ENCODE measurements around the gene ARL3. TPM values are rescaled to one million over a fixed set of nuclear protein-coding genes. Genes with fewer than 3 reads are reported as not detected.

The ARL3 gene
- total RNA-seq, 2 donors from 2014 or later = 9.7 to 11.6 TPM

GRCh38 chr10:102631525-102632393 lies 82.4 kb downstream of the ARL3 start:
- intact Hi-C loops (cut with DNase I) = no loop called here
- peak; percentile 75 for DNase-seq (ENCODE audit: low spot score)

- peak; percentile 44 for DNase-seq (ENCODE audit: low spot score)
- intact Hi-C loops (cut with DNase I) = no loop called here
Observed at GRCh38 chr10:102630663-102631062, 83.5 kb downstream of the ARL3 start.

- intact Hi-C loops (cut with DNase I) = no loop called here
- DNase-seq (ENCODE audit: low spot score) = peak; percentile 68
Observed at GRCh38 chr10:102629661-102630614, 84.3 kb downstream of the ARL3 start.

- DNase-seq (ENCODE audit: low spot score) = peak; percentile 87
- intact Hi-C loops (cut with DNase I) = no loop called here
Observed at GRCh38 chr10:102628451-102628911, 85.7 kb downstream of the ARL3 start.

- intact Hi-C loops (cut with DNase I) = no loop called here
- DNase-seq (ENCODE audit: low spot score) = peak; percentile 86
Observed at GRCh38 chr10:102627736-102628293, 86.4 kb downstream of the ARL3 start.

GRCh38 chr10:102627291-102627735 lies 86.9 kb downstream of the ARL3 start:
- peak; percentile 46 for DNase-seq (ENCODE audit: low spot score)
- intact Hi-C loops (cut with DNase I) = no loop called here

GRCh38 chr10:102626026-102626685 lies 88.0 kb downstream of the ARL3 start:
- DNase-seq (ENCODE audit: low spot score) = peak; percentile 38
- intact Hi-C loops (cut with DNase I) = no loop called here

- peak; percentile 22 for DNase-seq (ENCODE audit: low spot score)
Observed at GRCh38 chr10:102624751-102625645, 89.2 kb downstream of the ARL3 start.

GRCh38 chr10:102624094-102624493 lies 90.1 kb downstream of the ARL3 start:
- intact Hi-C loops (cut with DNase I) = no loop called here
- no peak for DNase-seq (ENCODE audit: low spot score)

More at GRCh38 chr10:102624751-102625645, 89.2 kb downstream of the ARL3 start:
- intact Hi-C loops (cut with DNase I) = no loop called here

Other genes starting within 250 kb of the ARL3 start
- gene ACTR1A, start 211.7 kb downstream of the ARL3 start, total RNA-seq = 100 to 1,000 TPM; 102 to 107 TPM
- gene SUFU, start 210.4 kb downstream of the ARL3 start, total RNA-seq = 10 to 100 TPM; 10.4 to 11.3 TPM
- 100 to 1,000 TPM; 122 to 125 TPM for gene TRIM8, start 69.9 kb downstream of the ARL3 start, total RNA-seq
- 1 to 10 TPM; 2.4 to 6.5 TPM for gene SFXN2, start 239 bp upstream of the ARL3 start, total RNA-seq
- gene WBP1L, start 29.6 kb upstream of the ARL3 start, total RNA-seq = 10 to 100 TPM; 61.4 to 62.7 TPM
- gene CYP17A1, start 123.0 kb upstream of the ARL3 start, total RNA-seq = 1 to 10 TPM in 1 of 2 donors, not detected in 1; 1.6 TPM
- gene BORCS7, start 139.9 kb upstream of the ARL3 start, total RNA-seq = 10 to 100 TPM; 17.1 to 20.0 TPM
- gene AS3MT, start 155.1 kb upstream of the ARL3 start, total RNA-seq = 1 to 10 TPM in 1 of 2 donors, under 1 TPM in 1; 0.65 to 1.2 TPM
- gene CNNM2, start 203.9 kb upstream of the ARL3 start, total RNA-seq = 10 to 100 TPM in 1 of 2 donors, 1 to 10 TPM in 1; 7.3 to 10.1 TPM